H1 (cell line): ENCODE results near the gene ACSF3.

Experiments used
- BACH1 ChIP-seq: IDR thresholded peaks from 2 replicates; pipeline ENCODE4 v1.6.1; 2012; ENCODE audit warnings: low read length, improper control_type of control experiment
- CEBPB ChIP-seq: IDR thresholded peaks from 2 replicates; pipeline ENCODE4 v1.6.1; 2012; ENCODE audit warnings: low read depth, low read length
- EZH2 ChIP-seq: fragments of 200-600 bp; sonication (generic); IDR thresholded peaks from 2 replicates; pipeline ENCODE4 v1.7.1; 2012; ENCODE audit warnings: low read depth, mild to moderate bottlenecking, moderate library complexity, low read length, inconsistent platforms; ENCODE audit not compliant: severe bottlenecking
- GABPA ChIP-seq: IDR thresholded peaks from 2 replicates; pipeline ENCODE4 v1.6.1; 2011; ENCODE audit warnings: mild to moderate bottlenecking, low read length, moderate library complexity, borderline replicate concordance; ENCODE audit not compliant: insufficient read depth
- JUND ChIP-seq: IDR thresholded peaks from 2 replicates; pipeline ENCODE4 v1.6.1; 2011; ENCODE audit warnings: mild to moderate bottlenecking, improper control_type of control experiment, low read length
- RAD21 ChIP-seq, 2 experiments: IDR thresholded peaks in 1 of 2; conservative IDR thresholded peaks in 1 of 2; 2 replicates each; pipeline ENCODE4 v1.6.1; 2011; ENCODE audit warnings: low read depth in 2 of 2, low read length in 2 of 2, improper control_type of control experiment in 1 of 2, inconsistent platforms in 1 of 2, mild to moderate bottlenecking in 1 of 2, moderate library complexity in 1 of 2
- SIRT6 ChIP-seq: IDR thresholded peaks from one replicate; pipeline ENCODE4 v1.7.1; 2012; ENCODE audit warnings: low read length, inconsistent platforms
- SP1 ChIP-seq: IDR thresholded peaks from 2 replicates; pipeline ENCODE4 v1.6.1; 2011; ENCODE audit warnings: low read depth, low read length
- TAF1 ChIP-seq: IDR thresholded peaks from 2 replicates; pipeline ENCODE4 v1.6.1; 2011; ENCODE audit warnings: mild to moderate bottlenecking, low read depth, low read length
- TF ChIP-seq, protein P1 (sequence below), 3 experiments: IDR thresholded peaks; 1 replicate in 2 of 3; 2 replicates in 1 of 3; pipeline versions ENCODE4 v1.5.1 to v1.6.1; 2011; ENCODE audit warnings: low read length in 3 of 3, mild to moderate bottlenecking in 3 of 3, inconsistent platforms in 2 of 3, low read depth in 1 of 3, moderate library complexity in 1 of 3; ENCODE audit not compliant: insufficient read depth in 1 of 3; ENCODE audit errors: control extremely low read depth in 1 of 3

DNA sequence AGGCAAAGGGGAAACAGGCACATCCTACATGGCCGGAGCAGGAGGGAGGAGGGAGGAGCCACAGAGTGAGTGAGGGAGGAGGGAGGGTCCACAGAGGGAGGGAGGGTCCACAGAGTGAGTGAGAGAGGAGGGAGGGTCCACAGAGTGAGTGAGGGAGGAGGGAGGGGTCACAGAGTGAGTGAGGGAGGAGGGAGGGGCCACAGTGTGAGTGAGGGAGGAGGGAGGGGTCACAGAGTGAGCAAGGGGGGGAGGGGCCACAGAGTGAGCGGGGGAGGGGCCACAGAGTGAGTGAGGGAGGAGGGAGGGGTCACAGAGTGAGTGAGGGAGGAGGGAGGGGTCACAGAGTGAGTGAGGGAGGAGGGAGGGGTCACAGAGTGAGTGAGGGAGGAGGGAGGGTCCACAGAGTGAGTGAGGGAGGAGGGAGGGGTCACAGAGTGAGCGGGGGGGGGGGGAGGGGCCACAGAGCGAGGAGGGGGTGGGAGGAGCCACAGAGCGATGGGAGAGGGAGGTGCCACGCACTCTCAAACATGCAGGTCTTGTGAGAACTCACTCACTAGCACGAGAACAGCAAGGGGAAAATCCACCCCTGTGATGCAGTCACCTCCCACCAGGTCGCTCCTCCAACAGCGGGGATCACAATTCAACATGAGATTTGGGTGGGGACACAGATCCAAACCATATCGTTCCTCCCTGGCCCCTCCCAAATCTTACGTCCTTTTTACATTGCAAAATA lies 53.6 kb downstream of the ACSF3 start:
- TF ChIP-seq, protein P1, sequence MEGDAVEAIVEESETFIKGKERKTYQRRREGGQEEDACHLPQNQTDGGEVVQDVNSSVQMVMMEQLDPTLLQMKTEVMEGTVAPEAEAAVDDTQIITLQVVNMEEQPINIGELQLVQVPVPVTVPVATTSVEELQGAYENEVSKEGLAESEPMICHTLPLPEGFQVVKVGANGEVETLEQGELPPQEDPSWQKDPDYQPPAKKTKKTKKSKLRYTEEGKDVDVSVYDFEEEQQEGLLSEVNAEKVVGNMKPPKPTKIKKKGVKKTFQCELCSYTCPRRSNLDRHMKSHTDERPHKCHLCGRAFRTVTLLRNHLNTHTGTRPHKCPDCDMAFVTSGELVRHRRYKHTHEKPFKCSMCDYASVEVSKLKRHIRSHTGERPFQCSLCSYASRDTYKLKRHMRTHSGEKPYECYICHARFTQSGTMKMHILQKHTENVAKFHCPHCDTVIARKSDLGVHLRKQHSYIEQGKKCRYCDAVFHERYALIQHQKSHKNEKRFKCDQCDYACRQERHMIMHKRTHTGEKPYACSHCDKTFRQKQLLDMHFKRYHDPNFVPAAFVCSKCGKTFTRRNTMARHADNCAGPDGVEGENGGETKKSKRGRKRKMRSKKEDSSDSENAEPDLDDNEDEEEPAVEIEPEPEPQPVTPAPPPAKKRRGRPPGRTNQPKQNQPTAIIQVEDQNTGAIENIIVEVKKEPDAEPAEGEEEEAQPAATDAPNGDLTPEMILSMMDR (IDR thresholded peaks at IDR 0.05; ENCODE audit: control extremely low read depth in 1 of 3, insufficient read depth in 1 of 3, low read depth in 1 of 3, low read length in 3 of 3): no peak
- TF ChIP-seq CEBPB: no peak
- no peak for TF ChIP-seq TAF1
- TF ChIP-seq EZH2: no peak
- TF ChIP-seq SIRT6: no peak
- no peak for TF ChIP-seq BACH1
- no peak for TF ChIP-seq RAD21 (IDR thresholded peaks at IDR 0.05 in 1 of 2, conservative IDR thresholded peaks at IDR 0.05 in 1 of 2; ENCODE audit: low read depth in 2 of 2, low read length in 2 of 2)
- TF ChIP-seq GABPA: no peak
- TF ChIP-seq JUND: no peak
- TF ChIP-seq SP1: no peak
